CD14-positive monocyte (primary cell): ENCODE results near the gene RYR2. TPM values are rescaled to one million over a fixed set of nuclear protein-coding genes. Genes with fewer than 3 reads are reported as not detected.

Source experiments
- DNase-seq, 3 donors: peaks; one replicate each; pipeline ENCODE4 v3.0.0-alpha.2; 2011 to 2022
- H2AFZ ChIP-seq: 2 replicates; pipeline ENCODE4 v1.6.0; 2012; ENCODE audit warnings: mild to moderate bottlenecking, low read depth, low read length, inconsistent platforms; ENCODE audit not compliant: insufficient read depth, poor library complexity, severe bottlenecking
- H3K27ac ChIP-seq, 2 donors: 1 replicate in 1 of 2; 2 replicates in 1 of 2; pipeline ENCODE4 v1.5.1; 2012 to 2013; ENCODE audit warnings: low read length in 2 of 2, control low read depth in 1 of 2, inconsistent platforms in 1 of 2, low read depth in 1 of 2, mild to moderate bottlenecking in 1 of 2
- H3K27me3 ChIP-seq, 2 donors: one replicate each; pipeline versions ENCODE4 v1.6.0 to v1.6.1; 2011 to 2013; ENCODE audit warnings: low read length in 2 of 2; ENCODE audit not compliant: control insufficient read depth in 2 of 2, insufficient read depth in 2 of 2
- H3K36me3 ChIP-seq, 2 donors: replicated peaks in 1 of 2; 1 replicate in 1 of 2; 2 replicates in 1 of 2; pipeline versions ENCODE4 v1.5.1 to v1.6.1; 2012 to 2013; ENCODE audit warnings: low read length in 2 of 2, control low read depth in 1 of 2, inconsistent platforms in 1 of 2, mild to moderate bottlenecking in 1 of 2; ENCODE audit not compliant: insufficient read depth in 2 of 2, control insufficient read depth in 1 of 2
- H3K4me1 ChIP-seq, 2 donors: 1 replicate in 1 of 2; 2 replicates in 1 of 2; pipeline versions ENCODE4 v1.5.1 to v1.6.1; 2012 to 2013; ENCODE audit warnings: low read length in 2 of 2, control low read depth in 1 of 2, inconsistent platforms in 1 of 2, mild to moderate bottlenecking in 1 of 2, moderate library complexity in 1 of 2; ENCODE audit not compliant: insufficient read depth in 2 of 2, control insufficient read depth in 1 of 2
- H3K4me2 ChIP-seq: replicated peaks from 2 replicates; pipeline ENCODE3; 2012; ENCODE audit warnings: low read length, moderate library complexity, mild to moderate bottlenecking; ENCODE audit not compliant: poor library complexity, severe bottlenecking; ENCODE audit errors: extremely low read depth
- H3K4me3 ChIP-seq, 3 experiments: fragments of 200-600 bp in 1 of 3; sonication (generic) in 1 of 3; replicated peaks in 1 of 3; 1 replicate in 2 of 3; 2 replicates in 1 of 3; pipeline ENCODE4 v1.5.1; 2011 to 2013; ENCODE audit warnings: low read length in 3 of 3, mild to moderate bottlenecking in 3 of 3, control low read depth in 2 of 3, low read depth in 2 of 3, inconsistent platforms in 1 of 3, moderate library complexity in 1 of 3
- H3K79me2 ChIP-seq: 2 replicates; pipeline ENCODE4 v1.6.0; 2012; ENCODE audit warnings: mild to moderate bottlenecking, control low read depth, inconsistent platforms, low read length, moderate library complexity; ENCODE audit not compliant: insufficient read depth
- H3K9ac ChIP-seq: 2 replicates; pipeline ENCODE4 v1.6.0; 2017; ENCODE audit warnings: low read length, mild to moderate bottlenecking; ENCODE audit not compliant: insufficient read depth, poor library complexity, severe bottlenecking
- H3K9me3 ChIP-seq, 2 donors: replicated peaks in 1 of 2; 1 replicate in 1 of 2; 2 replicates in 1 of 2; pipeline versions ENCODE4 v1.5.1 to v1.6.1; 2012 to 2013; ENCODE audit warnings: low read length in 2 of 2, control low read depth in 1 of 2; ENCODE audit not compliant: control insufficient read depth in 1 of 2, insufficient read depth in 1 of 2
- H4K20me1 ChIP-seq: 2 replicates; pipeline ENCODE4 v1.6.0; 2012; ENCODE audit warnings: mild to moderate bottlenecking, low read length, control low read depth, moderate library complexity; ENCODE audit not compliant: insufficient read depth
- H3K27ac Mint-ChIP-seq, 7 donors: one replicate each; pipeline ENCODE4 v1.8.0; 2020; ENCODE audit warnings: mild to moderate bottlenecking in 7 of 7, mixed read lengths in 7 of 7, moderate library complexity in 6 of 7, inconsistent platforms in 2 of 7
- H3K27me3 Mint-ChIP-seq, 3 donors: one replicate each; pipeline ENCODE4 v1.8.0; 2021 to 2022; ENCODE audit warnings: low read depth in 3 of 3, mild to moderate bottlenecking in 3 of 3, mixed read lengths in 3 of 3, moderate library complexity in 3 of 3, inconsistent platforms in 1 of 3
- H3K36me3 Mint-ChIP-seq, 2 donors: one replicate each; pipeline ENCODE4 v1.8.0; 2020; ENCODE audit warnings: mixed read lengths in 2 of 2, inconsistent platforms in 1 of 2, mild to moderate bottlenecking in 1 of 2
- H3K4me1 Mint-ChIP-seq: one replicate; pipeline ENCODE4 v1.8.0; 2020; ENCODE audit warnings: mild to moderate bottlenecking, mixed read lengths
- H3K4me3 Mint-ChIP-seq, 2 donors: one replicate each; pipeline ENCODE4 v1.8.0; 2020; ENCODE audit warnings: mild to moderate bottlenecking in 2 of 2, mixed read lengths in 2 of 2, moderate library complexity in 1 of 2
- H3K9me3 Mint-ChIP-seq, 7 donors: one replicate each; pipeline ENCODE4 v1.8.0; 2020 to 2022; ENCODE audit warnings: mixed read lengths in 7 of 7, mild to moderate bottlenecking in 6 of 7, moderate library complexity in 6 of 7, inconsistent platforms in 2 of 7
- CTCF ChIP-seq: fragments of 200-600 bp; IDR thresholded peaks from one replicate; pipeline ENCODE4 v1.8.0; 2022; ENCODE audit warnings: antibody characterized with exemption, mild to moderate bottlenecking
- WGBS: methylation state at CpG from one replicate; pipeline ENCODE4 v1.1.5; 2013; ENCODE audit warnings: missing lambda C conversion rate; ENCODE audit not compliant: insufficient coverage; 5-methylcytosine and 5-hydroxymethylcytosine counted together
- intact Hi-C, 2 donors: fragments of 100-400 bp; cut with micrococcal nuclease; formaldehyde crosslinking; loops; one replicate each; pipeline versions ENCODE4 v1.15.0 to v1.15.1; 2023
- polyA plus RNA-seq, 3 donors: library from polyadenylated mRNA; depleted of rRNA in 1 of 3; unstranded in 2 of 3; stranded (reverse) in 1 of 3; fragments of 300-500 nt in 2 of 3; fragments of >200 nt in 1 of 3; fragmentation: Illumina TruSeq in 2 of 3; gene quantifications; 1 replicate in 2 of 3; 2 replicates in 1 of 3; pipeline ENCODE4 v1.2.3, GENCODE V29; 2012 to 2021

The RYR2 gene
- polyA plus RNA-seq, 3 donors, result not detected

- Histone ChIP-seq H3K9me3 (no peaks in the 10 kb centered on the region), H3K27me3 (no peaks in the 10 kb centered on the region), H3K9ac (no peak overlapping the region), H2AFZ (no peak overlapping the region), H3K36me3 (no peaks in the 10 kb centered on the region), H3K4me3 (no peak overlapping the region), H3K4me2 (no peak overlapping the region), H3K4me1 (no peaks in the 10 kb centered on the region), H3K27ac (no peak overlapping the region), H4K20me1 (no peaks in the 10 kb centered on the region), H3K79me2 (no peaks in the 10 kb centered on the region)
- intact Hi-C loops, result no loop called here
- H3K9me3 Mint-ChIP-seq, result peaks cover 0 to 9% (median 4%) of the 10 kb centered on the region in 7 donors
- H3K4me3 Mint-ChIP-seq, result no peak overlapping the region
- DNase-seq, result no peak
- H3K4me1 Mint-ChIP-seq, result no peaks in the 10 kb centered on the region
- H3K27ac Mint-ChIP-seq, result no peak overlapping the region
- no CpG with 5 or more reads among the region's 2 CpGs for WGBS
- TF ChIP-seq CTCF, result no peak
- H3K36me3 Mint-ChIP-seq, result no peaks in the 10 kb centered on the region
- H3K27me3 Mint-ChIP-seq, result peaks cover 0 to 2% (median 0%) of the 10 kb centered on the region in 3 donors
Measured at GRCh38 chr1:237507005-237507404, 465.0 kb downstream of the RYR2 start.

DNA sequence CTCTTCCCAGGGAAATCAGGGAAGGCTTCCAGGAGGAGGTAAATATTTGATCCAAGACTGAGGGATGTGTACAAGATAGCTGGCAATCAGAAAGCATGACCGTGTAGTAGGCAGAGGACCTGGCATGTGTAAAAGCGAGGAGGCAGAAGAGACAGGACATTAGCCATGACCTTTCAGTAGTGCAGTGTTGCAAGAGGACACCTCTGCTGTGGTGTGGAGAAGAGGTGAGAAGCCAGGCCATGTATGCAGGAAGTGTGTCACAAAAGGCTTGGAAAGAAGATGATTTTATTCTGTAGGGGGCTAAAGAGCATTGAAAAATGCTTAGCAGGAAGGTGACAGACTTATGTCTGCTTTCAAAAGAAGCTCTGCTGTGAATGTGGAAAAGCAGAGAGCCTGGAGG, 467.8 kb downstream of the RYR2 start:
- H3K9ac ChIP-seq, result no peak overlapping the region
- H3K27ac ChIP-seq, result no peak overlapping the region
- H4K20me1 ChIP-seq, result no peaks in the 10 kb centered on the region
- no peaks in the 10 kb centered on the region for H3K27me3 ChIP-seq
- H3K9me3 ChIP-seq, result no peaks in the 10 kb centered on the region
- H3K9me3 Mint-ChIP-seq, result peaks cover 0 to 8% (median 2%) of the 10 kb centered on the region in 7 donors
- H2AFZ ChIP-seq, result no peak overlapping the region
- intact Hi-C loops, result no loop called here
- no peak overlapping the region for H3K27ac Mint-ChIP-seq
- H3K4me1 ChIP-seq, result no peaks in the 10 kb centered on the region
- H3K4me2 ChIP-seq, result no peak overlapping the region
- H3K36me3 ChIP-seq, result no peaks in the 10 kb centered on the region
- TF ChIP-seq CTCF, result no peak
- DNase-seq, result no peak
- peaks cover 0 to 2% (median 0%) of the 10 kb centered on the region in 3 donors for H3K27me3 Mint-ChIP-seq
- H3K4me1 Mint-ChIP-seq, result no peaks in the 10 kb centered on the region
- H3K4me3 Mint-ChIP-seq, result no peak overlapping the region
- no peaks in the 10 kb centered on the region for H3K36me3 Mint-ChIP-seq
- no peaks in the 10 kb centered on the region for H3K79me2 ChIP-seq
- WGBS, result 83% methylated on average over 2 of the region's 2 CpGs
- H3K4me3 ChIP-seq, result no peak overlapping the region
